Esophagus muscularis mucosa (tissue), 4 donors: ENCODE data around the gene IMMT.

Experiments used
- CTCF ChIP-seq, 3 experiments: fragments of 200-600 bp in 2 of 3; fragments of 450-650 bp in 1 of 3; sonication (generic) in 2 of 3; IDR thresholded peaks; one replicate each; pipeline ENCODE4 v1.5.1; 2017 to 2019; ENCODE audit warnings: antibody characterized with exemption in 3 of 3, mild to moderate bottlenecking in 2 of 3, moderate library complexity in 1 of 3
- EP300 ChIP-seq: sonication (generic); formaldehyde crosslinking; IDR thresholded peaks from one replicate; pipeline ENCODE4 v1.6.1; 2017; ENCODE audit warnings: antibody characterized with exemption
- POLR2A ChIP-seq: fragments of 450-650 bp; IDR thresholded peaks from one replicate; pipeline ENCODE4 v1.6.1; 2017; ENCODE audit warnings: antibody characterized with exemption, moderate library complexity, mild to moderate bottlenecking, low read depth
- POLR2AphosphoS5 ChIP-seq, 2 donors: sonication (generic); formaldehyde crosslinking; IDR thresholded peaks; one replicate each; pipeline ENCODE4 v1.6.1; 2017; ENCODE audit warnings: antibody characterized with exemption in 2 of 2

DNA sequence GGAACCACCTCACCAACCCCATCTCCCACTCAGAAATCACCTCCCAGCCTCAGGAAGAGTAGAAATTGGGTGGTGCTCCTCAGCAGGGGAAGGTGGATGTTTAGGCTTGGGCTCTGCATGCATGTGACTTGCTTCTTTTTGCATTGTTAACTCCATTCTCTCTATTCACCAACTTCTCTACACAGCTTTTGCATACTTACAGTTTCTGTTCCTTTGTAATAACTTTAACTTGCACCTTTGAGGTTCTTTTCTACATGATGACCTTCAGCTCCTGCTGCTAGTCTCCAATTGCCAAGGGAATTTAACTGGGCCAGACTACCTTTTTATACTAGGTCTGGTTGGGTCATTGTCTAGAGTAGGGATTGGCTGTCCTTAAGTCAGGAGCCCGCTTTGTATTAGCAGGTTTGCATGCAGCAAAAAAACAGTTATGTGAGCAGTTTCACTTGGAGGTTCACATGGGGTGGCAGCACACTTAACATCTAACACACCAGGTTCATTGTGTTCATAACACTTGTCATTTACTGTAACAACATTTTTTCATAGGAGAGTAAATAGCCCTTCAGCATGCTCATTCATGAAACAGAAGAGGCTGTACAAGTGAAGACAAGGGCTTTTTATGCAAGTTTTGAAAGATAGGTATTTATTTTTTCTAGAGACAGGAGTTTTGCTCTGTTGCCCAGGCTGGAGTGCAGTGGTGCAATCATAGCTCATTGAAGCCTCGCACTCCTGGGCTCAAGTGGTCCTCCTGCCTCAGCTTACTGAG, 16.0 kb upstream of the IMMT start:
- TF ChIP-seq POLR2AphosphoS5 (IDR thresholded peaks at IDR 0.05), result no peak
- TF ChIP-seq POLR2A, result no peak
- no peak for TF ChIP-seq CTCF (IDR thresholded peaks at IDR 0.05)
- TF ChIP-seq EP300, result no peak
